ENCODE data around the gene SRRM4. TPM values are rescaled to one million over a fixed set of nuclear protein-coding genes. Genes with fewer than 3 reads are reported as not detected.

Gene SRRM4
- total RNA-seq, 4 donors from 2014 or later, result not detected

DNA sequence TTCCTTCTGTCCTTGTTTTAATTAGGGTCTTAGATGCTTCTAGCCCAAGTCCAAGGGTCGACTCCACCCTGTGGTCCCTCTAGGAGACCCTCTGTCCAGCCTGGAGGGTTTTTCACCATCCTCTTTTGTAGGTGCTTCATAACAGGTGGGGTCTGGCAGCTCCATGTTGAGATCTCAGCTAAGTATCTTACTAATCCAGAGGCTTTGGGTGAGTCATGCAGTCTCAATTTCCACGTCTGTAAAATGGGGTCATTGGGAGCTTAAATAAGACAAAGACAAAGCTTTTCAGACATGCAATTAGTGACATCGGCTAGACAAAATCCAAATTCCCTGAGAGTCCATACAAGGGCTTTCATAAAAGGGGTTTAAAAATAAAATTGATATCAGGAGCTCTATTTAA is 200.6 kb downstream of the SRRM4 start:
- WGBS, result 80% methylated on average over 3 of the region's 3 CpGs
- Histone ChIP-seq H3K36me3 (no peaks in the 10 kb centered on the region), H3K4me1 (peaks cover 44% of the 10 kb centered on the region), H3K9me3 (no peaks in the 10 kb centered on the region), H3K27me3 (no peaks in the 10 kb centered on the region), H3K4me3 (no peak overlapping the region), H3K27ac (peak overlapping the region; percentile 32)
- TF ChIP-seq EP300 (IDR thresholded peaks at IDR 0.05) (no peak), POLR2A (IDR thresholded peaks at IDR 0.05) (no peak)
- no peak for DNase-seq (ENCODE audit: low spot score in 2 of 2)

DNA sequence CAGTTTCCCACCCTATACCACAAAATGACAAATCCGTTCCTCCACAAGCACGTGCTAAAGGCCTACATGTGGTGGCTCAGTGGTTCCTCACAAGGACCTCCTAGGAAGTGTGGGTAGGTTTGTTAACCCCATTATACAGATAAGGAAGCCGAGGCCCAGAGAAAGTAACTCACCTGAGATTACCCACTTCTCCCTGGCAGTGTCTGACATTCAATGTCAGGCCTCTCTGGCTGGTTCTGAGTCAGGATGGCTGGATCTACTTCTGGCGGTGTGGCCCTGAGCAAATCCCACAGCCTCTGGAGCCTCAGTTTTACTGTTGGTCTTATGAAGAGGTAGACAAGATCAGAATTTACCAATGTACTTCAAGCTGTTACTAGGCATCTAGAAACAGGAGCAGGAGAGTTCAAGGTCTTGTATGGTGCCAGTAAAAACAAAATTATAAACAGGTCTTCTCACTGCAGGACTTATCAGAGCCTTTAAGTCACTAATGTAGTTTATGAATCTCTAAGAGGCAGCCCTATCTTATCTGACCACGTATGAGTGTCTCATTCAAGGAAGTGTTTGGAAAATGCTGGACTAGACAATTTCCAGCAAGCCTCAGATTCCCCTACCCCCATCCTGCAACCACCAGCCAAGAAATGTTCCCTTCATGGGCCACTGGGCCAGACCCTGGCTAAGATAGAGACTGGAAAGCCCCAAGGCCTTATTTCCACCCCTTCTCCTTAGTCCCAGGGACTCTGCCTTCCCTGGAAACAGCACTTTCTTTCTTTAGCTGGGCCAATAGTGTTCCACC is 201.6 kb downstream of the SRRM4 start:
- no peaks in the 10 kb centered on the region for H3K9me3 ChIP-seq
- no peak overlapping the region for H3K4me3 ChIP-seq
- peaks cover 4% of the 10 kb centered on the region for H3K36me3 ChIP-seq
- H3K27ac ChIP-seq, result peak overlapping the region; percentile 32
- 72% methylated on average over 5 of the region's 5 CpGs for WGBS
- no peaks in the 10 kb centered on the region for H3K27me3 ChIP-seq
- no peak for TF ChIP-seq EP300 (IDR thresholded peaks at IDR 0.05)
- no peak for TF ChIP-seq POLR2A (IDR thresholded peaks at IDR 0.05)
- TF ChIP-seq POLR2AphosphoS5 (IDR thresholded peaks at IDR 0.05), result no peak
- TF ChIP-seq, protein P1, sequence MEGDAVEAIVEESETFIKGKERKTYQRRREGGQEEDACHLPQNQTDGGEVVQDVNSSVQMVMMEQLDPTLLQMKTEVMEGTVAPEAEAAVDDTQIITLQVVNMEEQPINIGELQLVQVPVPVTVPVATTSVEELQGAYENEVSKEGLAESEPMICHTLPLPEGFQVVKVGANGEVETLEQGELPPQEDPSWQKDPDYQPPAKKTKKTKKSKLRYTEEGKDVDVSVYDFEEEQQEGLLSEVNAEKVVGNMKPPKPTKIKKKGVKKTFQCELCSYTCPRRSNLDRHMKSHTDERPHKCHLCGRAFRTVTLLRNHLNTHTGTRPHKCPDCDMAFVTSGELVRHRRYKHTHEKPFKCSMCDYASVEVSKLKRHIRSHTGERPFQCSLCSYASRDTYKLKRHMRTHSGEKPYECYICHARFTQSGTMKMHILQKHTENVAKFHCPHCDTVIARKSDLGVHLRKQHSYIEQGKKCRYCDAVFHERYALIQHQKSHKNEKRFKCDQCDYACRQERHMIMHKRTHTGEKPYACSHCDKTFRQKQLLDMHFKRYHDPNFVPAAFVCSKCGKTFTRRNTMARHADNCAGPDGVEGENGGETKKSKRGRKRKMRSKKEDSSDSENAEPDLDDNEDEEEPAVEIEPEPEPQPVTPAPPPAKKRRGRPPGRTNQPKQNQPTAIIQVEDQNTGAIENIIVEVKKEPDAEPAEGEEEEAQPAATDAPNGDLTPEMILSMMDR (IDR thresholded peaks at IDR 0.05), result no peak
- peaks cover 43% of the 10 kb centered on the region for H3K4me1 ChIP-seq
- DNase-seq (ENCODE audit: low spot score in 2 of 2), result no peak

DNA sequence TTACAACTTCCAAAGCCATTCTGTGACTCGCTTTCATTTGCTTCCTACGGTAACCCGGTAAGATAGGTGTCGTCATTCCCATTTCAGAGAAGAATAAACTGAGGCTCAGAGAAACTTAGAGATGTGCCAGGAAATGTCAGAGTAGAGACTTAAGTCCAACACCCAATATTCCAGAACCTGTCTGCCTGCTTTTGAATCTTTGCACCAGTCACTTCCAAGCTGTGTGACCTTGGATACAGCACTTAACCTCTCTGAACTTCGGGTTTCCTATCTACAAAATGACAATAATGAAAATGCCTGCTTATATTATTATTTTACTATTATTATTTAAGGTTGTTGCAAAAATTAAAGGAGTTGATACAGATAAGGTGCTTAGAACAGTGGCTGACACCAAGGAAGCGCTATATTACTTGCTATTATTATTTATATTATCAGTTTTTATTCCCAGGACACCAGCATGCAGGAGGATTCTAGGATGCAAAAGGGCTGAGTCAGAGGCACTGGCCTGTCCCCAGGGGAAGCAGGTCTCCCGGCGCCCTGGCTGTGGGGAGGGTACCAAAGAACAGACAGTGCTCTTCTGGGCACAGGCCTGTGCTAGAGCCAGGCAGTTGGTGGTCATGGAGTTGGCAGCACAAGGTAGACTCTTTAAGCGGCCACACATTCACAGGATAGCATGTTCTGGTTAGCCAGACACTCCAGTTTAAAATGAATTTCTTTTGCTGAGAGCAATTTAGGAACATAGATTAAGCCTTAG is 202.8 kb downstream of the SRRM4 start:
- Histone ChIP-seq H3K9me3 (no peaks in the 10 kb centered on the region), H3K4me1 (peaks cover 31% of the 10 kb centered on the region), H3K36me3 (peaks cover 5% of the 10 kb centered on the region), H3K27me3 (no peaks in the 10 kb centered on the region), H3K27ac (no peak overlapping the region), H3K4me3 (no peak overlapping the region)
- TF ChIP-seq EP300 (IDR thresholded peaks at IDR 0.05) (no peak), POLR2AphosphoS5 (IDR thresholded peaks at IDR 0.05) (no peak), POLR2A (IDR thresholded peaks at IDR 0.05) (no peak)
- TF ChIP-seq, protein P1 (IDR thresholded peaks at IDR 0.05), result no peak
- no peak for DNase-seq (ENCODE audit: low spot score in 2 of 2)
- 81% methylated on average over 9 of the region's 9 CpGs for WGBS

DNA sequence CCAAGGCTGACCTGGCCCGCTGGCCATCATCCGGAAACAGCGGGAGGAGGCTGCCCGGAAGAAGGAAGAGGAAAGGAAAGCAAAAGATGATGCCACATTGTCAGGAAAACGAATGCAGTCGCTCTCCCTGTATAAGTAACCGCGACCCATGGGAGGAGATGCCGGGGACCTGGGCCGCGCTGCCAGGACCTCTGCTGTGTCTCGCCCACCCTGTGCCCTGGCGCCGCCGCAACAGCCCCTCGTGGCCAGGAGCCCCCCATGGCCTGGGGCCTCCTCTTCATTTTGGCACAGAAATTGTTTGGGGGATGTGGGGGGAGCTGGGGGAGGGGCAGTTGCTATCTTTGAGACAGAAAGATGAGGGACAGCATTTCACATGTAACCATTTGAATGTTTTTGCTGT is 213.9 kb downstream of the SRRM4 start:
- Histone ChIP-seq H3K9me3 (no peaks in the 10 kb centered on the region), H3K4me3 (no peak overlapping the region), H3K4me1 (no peaks in the 10 kb centered on the region), H3K27me3 (no peaks in the 10 kb centered on the region), H3K36me3 (peaks cover 17% of the 10 kb centered on the region), H3K27ac (no peak overlapping the region)
- no peak for DNase-seq (ENCODE audit: low spot score in 2 of 2)
- no peak for TF ChIP-seq EP300 (IDR thresholded peaks at IDR 0.05)
- no peak for TF ChIP-seq POLR2AphosphoS5 (IDR thresholded peaks at IDR 0.05)
- TF ChIP-seq, protein P1 (IDR thresholded peaks at IDR 0.05), result no peak
- no peak for TF ChIP-seq POLR2A (IDR thresholded peaks at IDR 0.05)
- 95% methylated on average over 14 of the region's 16 CpGs for WGBS

DNA sequence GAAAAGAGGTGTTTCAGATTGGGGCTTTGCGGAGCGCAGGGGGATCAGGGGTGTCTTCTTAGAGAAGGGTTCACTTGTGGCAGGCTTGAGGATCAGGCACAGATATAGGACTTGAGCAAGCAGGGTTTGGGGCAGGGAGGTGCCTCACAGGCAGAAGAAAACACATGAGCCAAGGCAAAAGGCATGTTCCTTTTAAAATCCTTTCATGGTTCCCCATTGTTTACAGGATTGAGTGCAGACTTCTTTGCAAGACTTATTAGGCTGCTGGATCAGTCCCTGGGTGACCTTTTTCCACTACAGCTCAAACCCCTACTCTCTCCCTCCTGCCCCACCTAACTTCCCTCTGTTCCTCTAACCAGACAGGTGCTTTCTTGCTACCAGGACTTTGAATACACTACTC is 217.1 kb downstream of the SRRM4 start:
- WGBS, result 96% methylated on average over 2 of the region's 2 CpGs
- Histone ChIP-seq H3K4me1 (no peaks in the 10 kb centered on the region), H3K27ac (no peak overlapping the region), H3K4me3 (no peak overlapping the region), H3K36me3 (peaks cover 15% of the 10 kb centered on the region), H3K9me3 (no peaks in the 10 kb centered on the region), H3K27me3 (no peaks in the 10 kb centered on the region)
- TF ChIP-seq POLR2A (IDR thresholded peaks at IDR 0.05) (no peak), POLR2AphosphoS5 (IDR thresholded peaks at IDR 0.05) (no peak), EP300 (IDR thresholded peaks at IDR 0.05) (no peak)
- TF ChIP-seq, protein P1 (IDR thresholded peaks at IDR 0.05), result no peak
- no peak for DNase-seq (ENCODE audit: low spot score in 2 of 2)
